Large intestine (tissue), 3 donors: ENCODE data around the gene CROCC. TPM values are rescaled to one million over a fixed set of nuclear protein-coding genes. Genes with fewer than 3 reads are reported as not detected.
"Not testable (repeated sequence)": the region's sequence is repeated elsewhere in the genome, so short reads cannot be mapped to it uniquely, and the experiment has no call there.

Experiments used
- DNase-seq, 2 donors: peaks; one replicate each; pipeline versions ENCODE4 v3.0.0 to v3.0.0-alpha.2; 2013
- H3K27ac ChIP-seq: one replicate; pipeline ENCODE4 v1.5.1; 2013; ENCODE audit warnings: low read length
- H3K27me3 ChIP-seq: 2 replicates; pipeline ENCODE4 v1.6.1; 2013; ENCODE audit warnings: low read length; ENCODE audit not compliant: control insufficient read depth, insufficient read depth
- H3K36me3 ChIP-seq: 2 replicates; pipeline ENCODE4 v1.6.1; 2013; ENCODE audit warnings: low read length; ENCODE audit not compliant: control insufficient read depth, insufficient read depth
- H3K4me1 ChIP-seq: one replicate; pipeline ENCODE4 v1.6.1; 2013; ENCODE audit warnings: low read length; ENCODE audit not compliant: control insufficient read depth, insufficient read depth
- H3K4me3 ChIP-seq: one replicate; pipeline ENCODE4 v1.5.1; 2013; ENCODE audit warnings: low read length
- H3K9me3 ChIP-seq: one replicate; pipeline ENCODE4 v1.6.1; 2013; ENCODE audit warnings: mild to moderate bottlenecking, low read depth, low read length, moderate library complexity; ENCODE audit not compliant: control insufficient read depth
- WGBS: methylation state at CpG from one replicate; pipeline ENCODE4 v1.1.5; 2013; ENCODE audit warnings: low lambda C conversion rate; ENCODE audit not compliant: insufficient coverage; 5-methylcytosine and 5-hydroxymethylcytosine counted together
- polyA plus RNA-seq: library from polyadenylated mRNA; unstranded; fragments of 120-200 nt; gene quantifications from one replicate; pipeline ENCODE4 v1.2.1, GENCODE V29; 2013

Gene CROCC
- polyA plus RNA-seq, 1 donor = 24.8 TPM

DNA sequence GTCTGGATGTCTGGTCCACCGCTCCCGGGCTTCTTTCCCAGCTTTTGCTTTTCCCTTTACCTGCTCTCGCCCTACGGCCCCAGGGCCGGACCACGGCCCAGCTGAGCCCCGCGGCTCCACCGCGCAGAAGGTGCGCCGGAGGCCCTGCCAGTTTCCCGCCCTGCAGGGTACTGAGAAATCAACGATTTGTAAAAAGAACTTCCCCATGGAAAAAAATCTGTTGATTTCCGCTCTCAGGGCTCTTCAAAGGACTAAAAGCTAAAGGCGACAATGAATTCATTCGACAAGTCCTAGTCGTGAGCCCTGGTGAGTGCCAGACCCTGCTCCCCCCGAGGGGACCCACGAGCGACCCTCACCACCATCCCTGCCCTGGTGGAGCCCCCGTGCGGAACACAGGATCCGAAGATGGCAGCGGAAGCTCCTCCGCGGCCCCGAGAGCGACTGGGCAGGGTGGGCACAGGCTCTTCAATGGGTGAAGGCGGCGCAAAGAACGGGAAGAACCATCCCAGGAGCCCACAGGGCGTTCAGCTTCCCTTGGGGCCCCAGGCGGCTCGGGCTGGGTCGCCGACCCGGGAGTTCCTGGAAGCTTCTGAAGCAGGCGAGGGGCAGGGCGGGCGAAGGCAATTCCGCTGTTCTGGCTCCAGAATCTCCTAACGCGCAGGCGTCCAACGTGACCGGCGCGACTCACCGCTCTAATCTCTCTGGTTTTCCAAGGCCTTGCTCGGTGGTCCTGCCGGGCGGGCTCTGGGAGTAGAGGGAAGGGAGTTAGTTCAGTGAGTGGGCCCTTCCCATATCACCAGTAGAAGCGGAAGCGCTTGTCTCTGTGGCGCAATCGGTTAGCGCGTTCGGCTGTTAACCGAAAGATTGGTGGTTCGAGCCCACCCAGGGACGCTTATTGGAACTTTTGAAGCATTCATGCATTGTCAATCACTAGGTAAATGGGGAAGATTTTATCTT is 32.6 kb upstream of the CROCC start:
- DNase-seq = peak; percentile 86 to 98

DNA sequence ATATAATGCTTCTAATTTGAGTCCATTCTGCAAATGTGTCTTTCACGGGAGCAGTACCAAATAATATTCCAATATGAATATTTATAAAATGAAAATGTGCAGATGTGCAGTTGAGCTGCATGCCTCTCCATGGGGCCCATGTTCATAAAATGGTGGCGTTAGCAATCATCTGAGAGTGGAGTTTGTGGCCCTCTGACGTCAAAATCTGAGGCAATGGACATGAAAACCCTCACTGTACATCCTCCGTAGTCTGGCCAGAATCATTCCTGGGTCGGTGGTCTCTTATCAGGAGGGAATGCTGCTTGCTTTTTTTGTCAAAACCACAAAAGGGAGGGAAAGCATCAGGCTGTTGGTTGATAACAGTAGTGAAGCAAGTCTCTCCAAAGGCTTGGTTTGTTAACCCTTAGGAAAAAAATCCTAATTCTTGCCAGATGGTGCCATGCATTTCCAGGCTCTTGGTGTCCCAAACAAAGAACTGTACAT is 31.2 kb upstream of the CROCC start:
- H3K27me3 ChIP-seq, DNase-seq, H3K27ac ChIP-seq, H3K4me3 ChIP-seq, H3K4me1 ChIP-seq, H3K36me3 ChIP-seq, H3K9me3 ChIP-seq: not testable (repeated sequence)
- WGBS = 100% methylated on average over 1 of the region's 5 CpGs

More for the DNA sequence above, 32.6 kb upstream of the CROCC start:
- Histone ChIP-seq H3K4me3 (peak overlapping the region; percentile 66), H3K36me3 (no peaks in the 10 kb centered on the region), H3K27me3 (no peaks in the 10 kb centered on the region), H3K4me1 (peaks cover 7% of the 10 kb centered on the region), H3K9me3 (peaks cover 2% of the 10 kb centered on the region), H3K27ac (peak overlapping the region; percentile 85)
- no CpG with 5 or more reads among the region's 63 CpGs for WGBS

DNA sequence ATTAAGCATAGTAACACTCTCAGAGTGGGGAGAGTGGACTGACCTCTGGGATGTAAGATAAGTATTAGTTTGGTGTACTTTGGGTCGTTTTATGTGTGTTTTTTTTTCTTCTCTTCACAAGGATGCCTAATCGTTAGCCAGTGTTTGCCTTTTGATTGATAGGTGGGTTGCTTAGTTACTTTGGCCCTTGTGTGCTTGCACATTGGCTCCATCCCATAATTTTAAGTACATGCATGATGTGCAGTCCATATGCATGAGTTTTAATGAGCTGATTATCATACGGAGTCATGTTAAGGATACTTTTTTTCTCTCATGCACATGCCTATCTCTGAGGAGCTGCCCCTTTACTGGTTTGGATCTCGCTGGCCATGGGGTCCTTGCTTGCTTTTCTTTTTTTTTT is 30.7 kb upstream of the CROCC start:
- not testable (repeated sequence) for H3K27me3 ChIP-seq, H3K9me3 ChIP-seq, H3K36me3 ChIP-seq, H3K27ac ChIP-seq, H3K4me1 ChIP-seq, H3K4me3 ChIP-seq, DNase-seq
- 38% methylated on average over 2 of the region's 4 CpGs for WGBS

DNA sequence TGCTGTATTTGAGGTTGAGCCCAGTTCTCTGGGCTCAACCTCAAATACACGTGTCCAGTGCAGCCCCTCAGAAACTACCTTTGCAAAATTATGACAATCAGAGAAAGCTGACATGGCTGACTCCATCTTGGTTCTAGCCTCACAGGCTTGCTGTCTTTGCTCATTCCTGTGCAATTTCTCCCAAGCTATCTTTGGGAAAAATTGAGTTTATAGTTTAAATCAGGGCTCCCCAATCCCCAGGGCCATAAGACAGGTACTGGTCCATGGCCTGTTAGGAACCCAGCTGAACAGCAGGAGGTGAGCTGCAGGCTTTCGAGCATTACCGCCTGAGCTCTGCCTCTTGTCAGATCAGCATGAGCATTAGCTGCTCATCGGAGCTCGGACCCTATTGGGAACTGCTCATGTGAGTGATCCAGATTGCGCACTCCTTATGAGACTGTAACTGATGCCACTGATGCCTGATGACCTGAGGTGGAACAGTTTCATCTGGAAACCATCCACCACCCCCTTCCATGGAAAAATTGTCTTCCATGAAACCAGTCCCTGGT is 28.7 kb upstream of the CROCC start:
- not testable (repeated sequence) for H3K27me3 ChIP-seq, H3K27ac ChIP-seq, DNase-seq, H3K9me3 ChIP-seq, H3K4me3 ChIP-seq, H3K36me3 ChIP-seq
- no CpG with 5 or more reads among the region's 6 CpGs for WGBS
- peaks cover 17% of the 10 kb centered on the region for H3K4me1 ChIP-seq

DNA sequence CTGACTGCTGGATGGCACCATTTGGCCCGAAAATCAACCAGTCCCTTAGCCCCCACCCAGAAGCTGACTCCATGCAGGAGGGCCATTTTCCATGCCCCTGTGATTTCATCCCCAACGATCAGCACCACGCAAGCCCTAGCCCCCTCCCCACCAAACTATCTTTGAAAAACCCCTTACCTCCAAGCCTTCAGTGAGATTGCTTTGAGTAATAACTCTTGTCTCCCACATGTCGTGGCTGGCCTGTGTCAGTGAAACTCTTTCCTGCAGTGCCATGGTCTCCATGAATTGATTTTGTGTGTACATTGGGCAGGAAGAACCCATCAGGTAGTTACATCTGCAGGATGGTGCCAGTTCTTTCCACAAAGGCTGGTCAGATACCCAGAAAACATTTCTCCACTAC is 27.9 kb upstream of the CROCC start:
- no CpG with 5 or more reads among the region's 4 CpGs for WGBS
- H3K27ac ChIP-seq = not testable (repeated sequence)

DNA sequence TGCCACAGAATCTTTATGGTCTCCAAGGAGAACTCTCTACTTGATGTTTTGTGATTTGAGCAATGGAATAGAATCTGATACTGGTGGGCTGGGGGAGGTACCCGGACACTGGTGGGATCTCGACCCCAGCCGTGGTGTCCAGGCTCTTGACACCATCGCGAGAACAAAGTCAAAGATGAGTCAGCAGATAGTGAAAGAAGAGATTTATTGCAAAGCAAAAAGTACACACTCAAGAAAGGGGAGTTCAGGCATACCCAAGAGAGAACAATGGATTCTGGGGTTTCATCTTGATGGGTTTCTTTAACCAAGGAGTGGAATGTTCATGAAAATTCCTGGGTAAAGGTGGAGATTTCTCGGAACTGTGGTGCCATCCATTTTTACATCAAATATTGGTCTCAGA is 27.4 kb upstream of the CROCC start:
- DNase-seq, H3K4me3 ChIP-seq, H3K27ac ChIP-seq, H3K9me3 ChIP-seq, H3K27me3 ChIP-seq, H3K36me3 ChIP-seq: not testable (repeated sequence)
- peaks cover 14% of the 10 kb centered on the region for H3K4me1 ChIP-seq
- WGBS = no CpG with 5 or more reads among the region's 6 CpGs

More for the DNA sequence above, 27.9 kb upstream of the CROCC start:
- not testable (repeated sequence) for H3K9me3 ChIP-seq, H3K27me3 ChIP-seq, DNase-seq, H3K4me3 ChIP-seq, H3K36me3 ChIP-seq
- peaks cover 14% of the 10 kb centered on the region for H3K4me1 ChIP-seq

DNA sequence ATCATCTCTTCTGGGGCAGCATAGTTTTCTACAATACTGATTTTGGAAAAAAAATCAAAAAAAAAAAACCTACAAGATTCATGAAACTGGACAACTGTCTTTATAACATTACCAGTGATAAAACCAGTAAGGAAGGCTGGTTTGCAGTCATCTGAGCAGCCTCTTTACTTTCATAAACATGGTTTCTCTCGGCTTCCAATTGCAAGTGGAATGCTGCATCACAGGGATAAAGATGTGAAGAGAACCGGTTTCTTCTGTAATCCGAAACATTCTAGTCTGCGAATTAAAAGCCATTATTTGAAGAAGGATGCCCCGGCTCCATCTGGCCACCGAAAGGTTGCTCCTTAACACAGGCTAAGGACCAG is 26.5 kb upstream of the CROCC start:
- H3K9me3 ChIP-seq, H3K27me3 ChIP-seq, H3K36me3 ChIP-seq: not testable (repeated sequence)
- Histone ChIP-seq H3K27ac (peak overlapping the region; percentile 70), H3K4me1 (peaks cover 11% of the 10 kb centered on the region), H3K4me3 (peak overlapping the region; percentile 28)
- peak in 1 of 2 donors; percentile 84 for DNase-seq
- WGBS = no CpG with 5 or more reads among the region's 6 CpGs

DNA sequence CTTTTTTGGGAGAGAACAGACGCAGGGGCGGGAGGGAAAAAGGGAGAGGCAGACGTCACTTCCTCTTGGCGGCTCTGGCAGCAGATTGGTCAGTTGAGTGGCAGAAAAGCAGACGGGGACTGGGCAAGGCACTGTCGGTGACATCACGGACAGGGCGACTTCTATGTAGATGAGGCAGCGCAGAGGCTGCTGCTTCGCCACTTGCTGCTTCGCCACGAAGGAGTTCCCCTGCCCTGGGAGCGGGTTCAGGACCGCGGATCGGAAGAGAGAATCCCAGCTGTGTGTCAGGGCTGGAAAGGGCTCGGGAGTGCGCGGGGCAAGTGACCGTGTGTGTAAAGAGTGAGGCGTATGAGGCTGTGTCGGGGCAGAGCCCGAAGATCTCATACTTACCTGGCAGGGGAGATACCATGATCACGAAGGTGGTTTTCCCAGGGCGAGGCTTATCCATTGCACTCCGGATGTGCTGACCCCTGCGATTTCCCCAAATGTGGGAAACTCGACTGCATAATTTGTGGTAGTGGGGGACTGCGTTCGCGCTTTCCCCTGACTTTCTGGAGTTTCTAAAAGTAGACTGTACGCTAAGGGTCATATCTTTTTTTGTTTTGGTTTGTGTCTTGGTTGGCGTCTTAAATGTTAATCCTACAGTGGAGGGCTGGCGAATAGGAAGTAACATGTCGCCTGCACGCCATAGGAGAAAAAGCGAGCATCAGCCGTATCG is 26.0 kb upstream of the CROCC start, which contains the start of gene RNU1-2:
TSS of gene RNU1-2 (plus strand) at position 383 of the 718 bp plus-strand sequence.
- peak within 1 kb of the TSS; percentile 28 for H3K4me3 ChIP-seq

DNA sequence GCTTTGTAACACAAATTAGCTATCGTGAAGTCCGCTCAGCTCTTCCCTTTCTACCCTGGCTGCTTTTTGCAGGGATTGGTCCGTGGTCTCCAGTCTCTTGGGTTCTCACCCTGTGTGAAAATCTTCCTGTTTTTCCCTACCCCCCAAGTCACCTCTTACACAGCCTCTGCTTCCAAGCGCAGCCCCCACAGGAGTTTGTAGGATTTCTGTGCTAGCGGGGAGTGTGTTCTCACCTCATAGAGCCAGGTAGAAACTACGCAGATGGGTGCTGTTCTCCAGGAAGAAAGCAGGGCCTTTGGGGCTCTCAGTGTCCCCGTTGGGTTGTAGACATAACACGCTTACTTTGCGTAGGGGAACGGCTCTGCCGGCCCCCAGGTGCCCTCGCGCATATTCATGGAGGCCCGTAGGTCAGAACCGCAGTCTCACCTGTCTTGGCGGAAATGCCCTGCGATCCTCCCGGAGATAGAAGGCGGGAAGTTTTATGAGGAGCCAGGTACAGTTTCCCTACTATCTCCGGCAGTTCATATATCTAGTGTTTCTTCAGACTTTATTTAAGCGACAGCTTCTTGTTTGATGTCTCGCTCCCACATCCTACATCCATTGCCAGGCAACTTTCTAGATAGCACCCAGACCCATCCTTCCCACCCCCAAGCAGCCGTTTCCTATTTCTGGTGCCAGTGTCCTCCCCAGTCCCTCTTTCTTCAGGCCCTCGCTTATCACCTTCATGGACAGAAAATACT is 25.2 kb upstream of the CROCC start:
- Histone ChIP-seq H3K27ac (peak overlapping the region; percentile 58), H3K4me1 (peaks cover 13% of the 10 kb centered on the region), H3K4me3 (peak overlapping the region; percentile 2)
- H3K9me3 ChIP-seq, H3K36me3 ChIP-seq, H3K27me3 ChIP-seq: not testable (repeated sequence)
- 27% methylated on average over 4 of the region's 24 CpGs for WGBS
- peak in 1 of 2 donors; percentile 64 for DNase-seq

More for the DNA sequence above, 26.0 kb upstream of the CROCC start, which contains the start of gene RNU1-2:
- H3K36me3 ChIP-seq, H3K9me3 ChIP-seq, H3K27me3 ChIP-seq: not testable (repeated sequence)
- Histone ChIP-seq H3K4me1 (peaks cover 13% of the 10 kb centered on the region), H3K27ac (peak within 1 kb of the TSS; percentile 70)
- no CpG with 5 or more reads among the region's 39 CpGs for WGBS
- DNase-seq = peak; percentile 95 to 99

DNA sequence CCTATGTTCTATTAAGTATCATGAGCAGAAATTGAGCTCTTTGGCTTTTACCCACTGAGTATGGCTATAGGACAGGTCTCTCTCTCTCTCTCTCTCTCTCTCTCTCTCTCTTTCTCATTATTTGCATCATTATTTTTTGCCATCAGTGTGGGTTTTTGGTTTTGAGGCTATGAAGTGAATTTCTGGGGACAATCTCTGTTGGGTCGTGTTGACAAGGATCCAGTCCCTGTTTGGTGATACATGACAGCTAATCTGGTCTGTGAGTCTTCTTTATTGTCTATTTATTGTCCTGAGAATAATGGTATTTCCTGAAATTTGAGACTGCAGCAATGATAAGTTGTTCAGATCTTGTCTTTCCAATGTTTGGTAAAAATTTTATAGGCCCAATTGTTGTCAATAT is 24.1 kb upstream of the CROCC start:
- H3K36me3 ChIP-seq, H3K27me3 ChIP-seq, DNase-seq, H3K27ac ChIP-seq, H3K4me3 ChIP-seq, H3K9me3 ChIP-seq: not testable (repeated sequence)
- peaks cover 13% of the 10 kb centered on the region for H3K4me1 ChIP-seq
- WGBS = no CpG with 5 or more reads among the region's 1 CpG
